GM23248 (cell line): ENCODE measurements around the gene BAZ1B. TPM values are rescaled to one million over a fixed set of nuclear protein-coding genes. Genes with fewer than 3 reads are reported as not detected.
"Not testable (repeated sequence)": the region's sequence is repeated elsewhere in the genome, so short reads cannot be mapped to it uniquely, and the experiment has no call there.

Source experiments
- DNase-seq: peaks from one replicate; pipeline ENCODE4 v3.0.0-alpha.2; 2015
- H2AFZ ChIP-seq: fragments of 200-600 bp; sonication (generic); 2 replicates; pipeline ENCODE4 v1.6.1; 2016; ENCODE audit warnings: antibody characterized with exemption
- H3F3A ChIP-seq: fragments of 200-600 bp; sonication (generic); 2 replicates; pipeline ENCODE4 v1.6.1; 2016; ENCODE audit warnings: mild to moderate bottlenecking, antibody characterized with exemption, mixed run types; ENCODE audit not compliant: insufficient read depth
- H3K27ac ChIP-seq: fragments of 200-600 bp; sonication (generic); 2 replicates; pipeline ENCODE4 v1.5.1; 2016; ENCODE audit warnings: mild to moderate bottlenecking
- H3K27me3 ChIP-seq: fragments of 200-600 bp; sonication (generic); replicated peaks from 2 replicates; pipeline ENCODE4 v1.6.1; 2016; ENCODE audit warnings: mild to moderate bottlenecking; ENCODE audit not compliant: insufficient read depth
- H3K36me3 ChIP-seq: fragments of 200-600 bp; sonication (generic); 2 replicates; pipeline ENCODE4 v1.6.1; 2016; ENCODE audit warnings: low read depth, mild to moderate bottlenecking
- H3K4me1 ChIP-seq: fragments of 200-600 bp; sonication (generic); 2 replicates; pipeline ENCODE4 v1.6.1; 2016; ENCODE audit warnings: mild to moderate bottlenecking; ENCODE audit not compliant: insufficient read depth
- H3K4me2 ChIP-seq: fragments of 200-600 bp; sonication (generic); one replicate; pipeline ENCODE4 v1.6.1; 2016; ENCODE audit warnings: mild to moderate bottlenecking; ENCODE audit not compliant: unreplicated experiment
- H3K4me3 ChIP-seq: fragments of 200-600 bp; sonication (generic); 2 replicates; pipeline ENCODE4 v1.5.1; 2016; ENCODE audit warnings: mild to moderate bottlenecking
- H3K79me2 ChIP-seq: fragments of 200-600 bp; sonication (generic); 2 replicates; pipeline ENCODE4 v1.6.1; 2016; ENCODE audit warnings: mild to moderate bottlenecking; ENCODE audit not compliant: insufficient read depth
- H3K9ac ChIP-seq: fragments of 200-600 bp; sonication (generic); 2 replicates; pipeline ENCODE4 v1.6.1; 2016; ENCODE audit warnings: mild to moderate bottlenecking
- H3K9me2 ChIP-seq: fragments of 200-600 bp; sonication (generic); 2 replicates; pipeline ENCODE4 v1.6.1; 2016; ENCODE audit warnings: mixed run types, mild to moderate bottlenecking, moderate library complexity; ENCODE audit not compliant: insufficient read depth
- H3K9me3 ChIP-seq: fragments of 200-600 bp; sonication (generic); one replicate; pipeline ENCODE4 v1.6.1; 2017; ENCODE audit warnings: low read depth
- H4K20me1 ChIP-seq: fragments of 200-600 bp; sonication (generic); 2 replicates; pipeline ENCODE4 v1.6.0; 2016; ENCODE audit not compliant: insufficient read depth
- EZH2 ChIP-seq: fragments of 200-600 bp; sonication (generic); IDR thresholded peaks from 2 replicates; pipeline ENCODE4 v1.6.1; 2018; ENCODE audit warnings: antibody characterized with exemption, mild to moderate bottlenecking; ENCODE audit not compliant: insufficient read depth, poor library complexity, severe bottlenecking
- EZH2phosphoT487 ChIP-seq: fragments of 200-600 bp; sonication (generic); IDR thresholded peaks from 2 replicates; pipeline ENCODE4 v1.6.1; 2018; ENCODE audit warnings: antibody characterized with exemption, moderate library complexity, mild to moderate bottlenecking, low read depth; ENCODE audit not compliant: insufficient read depth
- WGBS, 2 experiments: methylation state at CpG; one replicate each; pipeline ENCODE4 v1.1.6; 2015 to 2017; ENCODE audit warnings: low lambda C conversion rate in 2 of 2, low coverage in 1 of 2; ENCODE audit errors: missing lambda C conversion rate in 2 of 2; 5-methylcytosine and 5-hydroxymethylcytosine counted together
- in situ Hi-C: fragments of 300-500 bp; cut with MboI; formaldehyde crosslinking; loops from 2 replicates; pipeline ENCODE4 v1.15.0; 2020
- polyA plus RNA-seq: library from polyadenylated mRNA; unstranded; fragments of >200 nt; fragmentation: Nextera tagmentation; extraction: Ambion mirVana; gene quantifications from 2 replicates; pipeline ENCODE4 v1.2.1, GENCODE V29; 2016
- total RNA-seq: library from RNA; depleted of rRNA; stranded (reverse); fragments of >200 nt; shearing (Covaris generic); gene quantifications from 2 replicates; pipeline ENCODE4 v1.2.3, GENCODE V29; 2014

Gene BAZ1B
- total and polyA plus RNA-seq, 2 experiments from 2014 or later = 24.0 to 41.8 TPM

DNA sequence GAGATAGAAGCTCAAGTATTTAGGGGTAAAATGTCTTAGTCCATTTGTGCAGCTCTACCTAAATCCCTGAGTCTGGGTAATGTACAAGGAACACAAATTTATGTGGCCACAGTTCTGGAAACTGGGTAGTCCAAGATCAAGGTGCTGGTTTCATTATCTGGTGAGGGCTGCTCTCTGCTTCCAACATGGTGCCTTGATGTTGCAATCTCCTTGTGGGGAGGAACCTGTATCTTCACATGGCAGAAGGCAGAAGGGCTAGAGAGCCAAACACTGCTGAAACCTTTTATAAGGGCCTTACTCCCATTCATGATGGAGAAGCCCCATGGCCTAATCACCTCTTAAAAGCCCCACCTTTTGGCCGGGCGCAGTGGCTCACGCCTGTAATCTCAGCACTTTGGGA is 8.7 kb upstream of the BAZ1B start:
- H3K9ac ChIP-seq = no peak overlapping the region
- DNase-seq = no peak
- no peak for TF ChIP-seq EZH2phosphoT487
- no peak for TF ChIP-seq EZH2
- H3K36me3 ChIP-seq = 0 out of 2 replicates have a peak, but pooled peaks cover 5% of the 10 kb centered on the region
- no peaks in the 10 kb centered on the region for H3K4me1 ChIP-seq
- H3F3A ChIP-seq = 0 out of 2 replicates have a peak, but pooled peaks cover 4% of the 10 kb centered on the region
- no peaks in the 10 kb centered on the region for H3K79me2 ChIP-seq
- no peak overlapping the region for H3K4me2 ChIP-seq
- in situ Hi-C loops = no loop called here
- no peak overlapping the region for H2AFZ ChIP-seq
- no peaks in the 10 kb centered on the region for H3K9me3 ChIP-seq
- no peaks in the 10 kb centered on the region for H3K27me3 ChIP-seq
- H3K4me3 ChIP-seq = no peak overlapping the region
- H3K9me2 ChIP-seq = no peaks in the 10 kb centered on the region
- H4K20me1 ChIP-seq = no peaks in the 10 kb centered on the region
- no peak overlapping the region for H3K27ac ChIP-seq
- WGBS, 2 experiments = 93 to 100% methylated on average over 3 of the region's 3 CpGs

- no peak for DNase-seq
- Histone ChIP-seq H3K4me2 (no peak overlapping the region), H3K79me2 (no peaks in the 10 kb centered on the region), H4K20me1 (no peaks in the 10 kb centered on the region), H3K9me3 (no peaks in the 10 kb centered on the region), H3K4me3 (no peak overlapping the region), H3K36me3 (no peaks in the 10 kb centered on the region), H3K27ac (no peak overlapping the region), H3K27me3 (no peaks in the 10 kb centered on the region), H3K4me1 (no peaks in the 10 kb centered on the region), H3K9ac (no peak overlapping the region), H3K9me2 (no peaks in the 10 kb centered on the region), H2AFZ (no peak overlapping the region), H3F3A (0 out of 2 replicates have a peak, but pooled peaks cover 4% of the 10 kb centered on the region)
- TF ChIP-seq EZH2 = no peak
- no peak for TF ChIP-seq EZH2phosphoT487
- 73 to 79% methylated on average over 6 to 8 of the region's 8 CpGs for WGBS, 2 experiments
- in situ Hi-C loops = no loop called here
Measured at GRCh38 chr7:73526896-73527821, 5.1 kb upstream of the BAZ1B start.

DNA sequence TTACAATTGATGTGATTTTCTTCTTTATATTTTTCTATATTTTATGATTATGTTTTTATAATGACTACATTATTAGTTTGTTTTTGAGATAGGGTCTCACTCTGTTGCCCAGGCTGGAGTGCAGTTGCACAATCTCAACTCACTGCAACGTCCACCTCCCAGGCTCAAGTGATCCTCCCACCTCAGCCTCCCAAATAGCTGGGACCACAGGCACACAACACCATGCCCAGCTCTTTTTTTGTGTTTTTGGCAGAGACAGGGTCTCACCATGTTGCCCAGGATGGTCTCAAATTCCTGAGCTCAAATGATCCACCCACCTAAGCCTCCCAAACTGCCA is 4.0 kb upstream of the BAZ1B start:
- H3K27ac ChIP-seq, H4K20me1 ChIP-seq, H3K9me3 ChIP-seq, H3K36me3 ChIP-seq, H3K4me2 ChIP-seq, H3F3A ChIP-seq, H3K9ac ChIP-seq, H3K27me3 ChIP-seq, H3K79me2 ChIP-seq, H3K9me2 ChIP-seq, DNase-seq, in situ Hi-C loops, H2AFZ ChIP-seq, H3K4me1 ChIP-seq, H3K4me3 ChIP-seq: not testable (repeated sequence)
- 19 to 33% methylated on average over 1 of the region's 1 CpG for WGBS, 2 experiments

GRCh38 chr7:73521636-73522104 is 423 bp downstream of the BAZ1B start:
- WGBS, 2 experiments = 0 to 1% methylated on average over 30 to 40 of the region's 62 CpGs
- Histone ChIP-seq H3K79me2 (peaks cover 50% of the 10 kb centered on the region), H3F3A (peaks cover 31% of the 10 kb centered on the region), H3K4me3 (peak overlapping the region; percentile 79), H3K9ac (peak overlapping the region; percentile 90), H3K36me3 (peaks cover 8% of the 10 kb centered on the region; the same call in 1 of the 2 replicates), H3K27ac (peak overlapping the region; percentile 72), H2AFZ (peak overlapping the region; percentile 89), H3K9me3 (no peaks in the 10 kb centered on the region), H3K9me2 (no peaks in the 10 kb centered on the region), H4K20me1 (peaks cover 6% of the 10 kb centered on the region; the same call in 1 of the 2 replicates), H3K4me2 (peak overlapping the region; percentile 98), H3K27me3 (no peaks in the 10 kb centered on the region), H3K4me1 (peaks cover 20% of the 10 kb centered on the region)
- TF ChIP-seq EZH2 (no peak), EZH2phosphoT487 (no peak)
- DNase-seq = peak; percentile 74
- in situ Hi-C loops = no loop called here
